ENCODE data around the gene TFDP1.

- TF ChIP-seq CTCF (conservative IDR thresholded peaks at IDR 0.05; ENCODE audit: low read depth, low read length) (no peak), POLR2A (IDR thresholded peaks at IDR 0.05; ENCODE audit: low read depth, low read length) (no peak), RFX5 (IDR thresholded peaks at IDR 0.05; ENCODE audit: low read depth, low read length) (no peak), USF2 (IDR thresholded peaks at IDR 0.05; ENCODE audit: low read depth, low read length) (no peak), RCOR1 (IDR thresholded peaks at IDR 0.05; ENCODE audit: insufficient replicate concordance, low read length) (no peak), CEBPB (IDR thresholded peaks at IDR 0.05; ENCODE audit: low read depth, low read length) (no peak)
Observed at GRCh38 chr13:113665597-113666328, 81.2 kb downstream of the TFDP1 start.
